Fibroblast of the conjunctiva (primary cell): Measurements from ENCODE around the gene ADAMTS12.

Experiments
- DNase-seq: peaks from one replicate; pipeline ENCODE4 v3.0.0-alpha.2; 2010; ENCODE audit warnings: low read depth

The ADAMTS12 gene

DNA sequence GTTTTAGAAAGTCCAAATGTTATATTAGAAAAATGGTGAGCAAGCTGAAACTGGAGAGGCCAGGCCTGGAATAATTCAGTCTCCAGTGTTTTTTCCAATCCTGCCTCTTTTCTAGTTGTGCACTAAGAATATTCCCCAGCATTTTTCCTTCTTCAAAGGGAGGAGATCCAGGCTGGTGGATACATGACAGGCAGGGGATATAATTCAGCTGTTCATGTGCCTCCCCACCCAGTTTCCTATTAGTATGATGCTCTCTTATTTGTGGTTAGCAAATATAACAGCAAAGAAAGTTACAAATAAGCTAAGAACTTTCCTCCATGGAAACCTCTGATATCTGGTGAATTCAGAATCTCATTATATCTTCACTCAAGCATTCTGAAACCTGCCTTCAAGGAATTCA is 234.6 kb downstream of the ADAMTS12 start:
- DNase-seq: no peak

DNA sequence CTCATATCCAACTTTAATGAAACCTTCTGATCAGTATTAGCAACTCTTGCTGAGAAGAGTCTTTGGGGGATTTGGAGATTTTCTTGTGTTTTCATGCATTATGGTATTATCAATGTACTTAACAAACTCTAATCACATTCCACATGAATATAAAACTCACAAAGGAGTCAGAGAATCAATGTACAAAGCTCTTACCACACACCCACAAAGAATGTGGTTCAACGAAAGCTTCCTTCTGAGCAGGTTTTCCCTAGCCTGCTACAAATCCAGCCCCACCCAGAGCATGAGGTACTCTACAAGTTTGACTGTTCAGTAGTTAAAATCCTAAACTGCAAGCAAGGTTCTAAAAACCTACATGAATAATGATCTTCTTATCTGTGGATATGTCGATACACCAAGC is 240.9 kb downstream of the ADAMTS12 start:
- no peak for DNase-seq

DNA sequence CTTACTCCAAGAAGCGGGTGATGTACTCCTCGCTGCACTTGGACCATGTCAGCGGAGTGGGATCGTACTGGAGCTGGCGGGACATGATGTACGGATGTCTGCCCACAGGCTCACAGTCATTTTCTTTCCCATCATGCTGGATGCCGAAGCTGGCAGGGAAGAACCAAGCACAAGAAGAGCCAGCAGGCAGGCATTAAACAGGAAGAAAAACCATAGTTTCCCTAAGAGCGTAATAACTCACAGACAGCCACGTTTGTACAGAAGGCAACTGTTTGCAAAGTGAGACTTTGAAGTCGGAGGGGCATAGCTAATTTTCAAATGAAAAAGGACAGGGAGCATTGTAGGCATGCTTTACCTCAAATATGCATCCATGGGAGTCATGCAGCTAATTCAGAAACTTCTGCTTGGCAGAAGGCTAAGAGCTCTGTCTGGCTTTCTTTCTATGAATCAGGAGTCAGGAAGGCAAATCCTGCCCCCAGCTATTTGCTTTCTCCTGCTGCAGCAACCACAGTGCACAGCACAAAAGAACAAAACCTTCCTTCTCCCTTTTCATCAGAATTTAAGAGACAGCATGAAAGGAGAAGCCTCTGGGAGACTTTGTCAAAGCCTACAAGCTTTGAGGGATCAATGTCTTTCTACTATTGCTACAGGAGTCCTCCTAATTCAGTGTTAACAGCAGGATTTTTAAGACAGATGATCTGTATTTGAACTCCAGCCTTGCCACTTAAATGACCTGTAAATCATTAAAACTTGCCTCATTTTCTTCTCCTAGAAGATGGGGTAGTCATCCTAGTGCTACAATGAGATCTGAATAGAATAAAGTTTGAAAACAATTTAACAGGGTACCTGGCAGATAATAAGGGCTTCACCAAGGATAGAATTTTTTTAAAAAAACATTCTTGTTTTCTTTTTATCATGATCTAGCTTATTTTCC is 242.0 kb downstream of the ADAMTS12 start:
- peak; percentile 42 for DNase-seq

DNA sequence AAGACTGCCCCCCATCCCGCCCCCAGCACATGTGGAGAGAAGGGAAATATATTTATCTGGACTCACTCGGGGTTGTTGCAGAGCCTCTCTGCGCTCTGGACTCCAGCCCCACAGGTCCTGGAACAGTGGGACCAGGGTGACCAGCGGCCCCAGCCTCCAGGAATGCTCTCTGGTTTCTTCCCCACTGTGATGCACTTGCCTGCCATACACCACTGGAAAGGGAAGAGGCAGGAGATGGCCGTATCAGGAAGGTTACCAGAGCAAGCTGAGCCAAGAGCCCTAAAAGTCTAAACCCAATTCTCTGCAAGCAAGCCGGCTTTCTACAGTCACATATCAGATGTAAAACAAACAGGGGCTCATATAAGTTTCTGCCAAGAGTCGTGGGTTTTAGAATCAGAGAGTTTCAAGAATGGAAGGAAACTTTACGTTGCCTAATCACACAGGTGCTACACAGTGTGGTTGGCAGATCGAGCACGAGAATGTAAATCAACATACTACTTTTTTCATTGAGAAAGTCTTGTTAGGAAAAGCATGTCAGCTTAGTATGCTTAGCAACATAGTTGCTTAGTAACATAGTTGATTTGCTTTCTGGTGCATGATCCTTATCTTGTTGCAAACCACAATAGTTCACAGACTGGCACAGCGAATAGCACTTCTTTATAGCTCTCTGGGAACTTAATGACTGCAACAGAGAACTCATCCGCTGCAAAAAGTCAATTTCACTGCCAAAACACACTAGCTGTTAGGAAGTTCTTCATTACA is 249.9 kb downstream of the ADAMTS12 start:
- no peak for DNase-seq

DNA sequence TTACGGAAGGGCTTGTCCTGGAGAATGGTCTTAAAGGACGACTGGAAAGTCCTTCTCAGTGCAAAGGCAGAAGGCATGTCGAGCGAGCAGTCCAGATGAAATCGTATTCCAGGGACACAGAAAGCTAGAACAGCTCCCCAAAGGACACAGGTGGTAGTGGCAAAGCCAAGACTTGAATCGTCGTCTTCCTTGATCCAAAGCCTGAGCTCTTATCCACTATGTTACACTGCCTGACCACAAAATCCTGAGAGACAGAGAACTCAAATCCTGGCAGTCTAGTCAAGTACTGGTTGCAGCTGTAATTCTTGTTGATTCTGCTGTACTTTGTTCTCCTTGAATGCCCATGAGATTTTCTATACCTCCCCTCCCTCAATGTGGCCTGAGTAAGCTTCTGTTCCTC is 252.3 kb downstream of the ADAMTS12 start:
- no peak for DNase-seq

DNA sequence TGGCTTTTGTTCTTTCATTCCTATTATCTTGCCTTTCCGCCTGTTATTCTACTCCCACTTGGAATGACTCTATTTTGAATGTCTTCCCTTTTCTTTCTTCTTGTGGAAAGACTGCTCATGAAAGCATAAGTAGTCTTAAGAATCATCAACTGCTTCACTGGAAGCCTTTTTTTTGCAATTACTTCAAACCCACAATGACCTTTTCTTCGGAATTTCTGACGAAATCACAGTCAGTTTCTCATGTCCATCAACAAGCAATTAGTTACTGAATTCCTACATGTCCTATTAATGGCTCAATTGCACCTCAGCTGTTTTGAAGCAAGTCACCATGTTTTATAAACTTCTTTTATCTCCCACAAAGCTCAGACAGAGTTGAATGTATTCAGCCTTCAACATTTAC is 254.8 kb downstream of the ADAMTS12 start:
- no peak for DNase-seq

DNA sequence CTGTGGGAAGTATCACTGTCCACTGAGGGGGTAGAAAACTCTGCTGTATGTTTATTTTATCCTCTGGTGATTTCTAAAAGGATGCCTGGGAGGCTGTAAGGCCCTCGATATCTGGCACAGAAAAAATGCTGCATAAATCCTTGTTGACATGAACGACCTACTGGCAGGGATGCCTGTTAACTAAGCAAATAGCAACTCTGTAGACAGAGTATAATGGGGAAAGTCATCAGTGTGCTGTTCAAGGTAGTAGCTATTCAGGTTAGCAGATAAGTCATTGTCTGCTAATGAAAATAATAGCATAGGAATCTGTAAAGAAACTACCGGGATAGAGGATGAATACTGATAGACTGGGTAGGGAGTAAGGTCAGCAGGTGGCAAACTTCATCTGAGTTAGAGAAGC is 256.2 kb downstream of the ADAMTS12 start:
- no peak for DNase-seq

DNA sequence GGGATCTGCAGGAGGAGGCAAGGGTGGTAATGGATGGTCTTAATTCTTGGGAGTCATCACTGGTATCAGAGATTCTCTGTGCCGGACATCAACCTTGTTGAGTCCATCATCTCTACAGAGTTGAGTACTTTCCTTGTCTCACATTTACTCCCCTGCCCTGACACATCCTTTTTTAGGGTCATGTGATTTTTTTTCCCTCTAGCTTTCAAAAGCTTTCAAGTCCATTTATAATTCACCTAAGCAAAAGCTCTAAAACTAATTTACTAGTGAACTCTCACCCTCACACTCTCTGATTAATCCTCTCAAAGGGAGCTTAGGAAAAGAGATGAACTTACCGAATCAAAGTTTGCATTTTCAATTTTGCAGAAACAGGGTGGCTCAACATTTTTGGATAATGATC is 258.1 kb downstream of the ADAMTS12 start:
- no peak for DNase-seq

DNA sequence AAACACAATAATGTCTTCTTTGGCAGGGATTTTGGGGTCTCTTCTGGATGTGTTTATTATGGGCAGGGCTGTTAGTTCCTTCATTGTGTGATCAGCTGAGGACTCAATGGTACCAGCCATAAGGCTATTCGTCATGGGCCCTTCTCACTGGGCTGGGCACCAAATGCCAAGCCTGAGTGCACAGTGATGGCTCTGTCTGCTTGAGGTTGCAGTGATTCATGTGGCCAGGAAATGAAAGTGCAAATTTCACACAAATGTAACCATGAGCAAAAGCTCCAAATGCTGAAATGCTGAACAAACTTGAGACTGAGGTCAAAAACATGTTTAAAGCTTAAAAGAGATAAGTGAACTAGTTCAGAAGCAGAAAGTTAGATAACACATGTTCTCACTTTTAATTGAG is 260.0 kb downstream of the ADAMTS12 start:
- no peak for DNase-seq

DNA sequence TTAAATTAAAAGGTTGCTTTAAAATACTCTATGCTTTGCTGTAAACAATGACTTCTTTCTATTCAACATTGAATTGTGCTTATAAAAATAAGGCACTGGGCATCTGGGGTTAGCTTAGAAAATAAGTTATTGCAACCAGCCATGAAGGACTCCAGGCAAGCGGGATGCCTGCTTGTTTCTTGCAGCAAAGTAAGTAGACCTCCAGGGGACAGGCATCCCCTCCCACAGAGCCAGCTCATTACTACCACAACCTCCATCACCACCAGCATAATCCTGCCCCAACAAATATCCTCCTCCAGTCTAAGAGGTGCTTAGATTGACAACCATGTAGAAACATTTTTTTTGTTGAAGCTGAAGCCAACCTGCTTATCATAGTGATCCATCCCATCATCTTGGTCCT is 260.7 kb downstream of the ADAMTS12 start:
- DNase-seq: no peak

DNA sequence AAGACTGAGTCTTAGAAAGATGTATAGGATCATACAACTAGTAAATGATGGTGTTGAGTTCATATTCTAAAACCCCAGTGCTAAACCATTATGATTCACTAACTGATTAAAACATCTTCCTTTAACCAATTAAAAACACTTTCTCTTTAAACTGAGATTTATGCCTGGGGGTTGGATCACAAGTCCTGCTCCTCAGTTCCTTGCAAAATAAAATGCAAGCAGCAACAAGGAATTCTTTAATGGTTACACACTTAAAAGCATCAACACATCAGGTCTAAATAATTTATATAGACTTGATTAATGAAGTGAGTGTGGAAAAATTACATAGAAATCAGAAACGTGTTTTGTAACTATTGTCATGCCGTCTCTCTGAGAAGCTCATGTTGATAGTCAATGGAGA is 261.8 kb downstream of the ADAMTS12 start:
- DNase-seq: no peak

DNA sequence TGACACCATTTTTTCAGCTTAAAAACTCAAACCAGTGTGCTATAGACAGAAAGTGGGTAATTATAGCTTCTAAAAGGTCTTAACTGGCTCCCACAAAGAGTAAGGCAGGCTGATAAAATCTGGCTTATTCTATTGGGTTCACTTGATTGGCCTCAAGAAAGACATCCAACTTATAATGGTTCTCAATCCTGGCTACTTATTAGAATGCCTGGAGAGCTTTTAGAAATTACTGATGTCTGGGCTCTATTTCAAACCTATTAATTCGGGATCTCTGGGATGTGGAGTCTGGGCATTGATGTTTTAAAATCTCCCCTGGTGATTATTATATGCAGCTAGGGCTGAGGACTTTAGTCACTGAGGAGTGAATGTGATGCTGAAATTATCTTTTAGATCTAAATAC is 263.0 kb downstream of the ADAMTS12 start:
- DNase-seq: no peak

DNA sequence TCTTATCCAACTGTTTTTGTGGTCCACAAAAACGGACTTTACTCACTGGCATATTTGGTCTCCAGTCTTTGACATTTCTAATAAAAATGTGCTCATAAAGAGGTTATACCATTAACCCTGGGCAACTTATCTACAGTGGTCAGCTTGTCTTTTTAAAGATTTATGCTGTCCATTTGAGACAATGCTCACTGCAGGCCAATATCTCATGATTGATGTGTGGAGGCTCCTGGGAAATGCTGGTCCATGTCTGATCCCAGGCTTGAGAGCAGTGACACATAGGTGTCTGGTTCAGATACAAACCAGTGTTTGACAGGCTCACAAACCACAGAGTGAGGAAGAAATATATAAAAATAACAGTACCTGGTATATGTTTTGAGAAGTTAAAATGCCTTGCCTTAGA is 270.3 kb downstream of the ADAMTS12 start:
- DNase-seq: no peak

DNA sequence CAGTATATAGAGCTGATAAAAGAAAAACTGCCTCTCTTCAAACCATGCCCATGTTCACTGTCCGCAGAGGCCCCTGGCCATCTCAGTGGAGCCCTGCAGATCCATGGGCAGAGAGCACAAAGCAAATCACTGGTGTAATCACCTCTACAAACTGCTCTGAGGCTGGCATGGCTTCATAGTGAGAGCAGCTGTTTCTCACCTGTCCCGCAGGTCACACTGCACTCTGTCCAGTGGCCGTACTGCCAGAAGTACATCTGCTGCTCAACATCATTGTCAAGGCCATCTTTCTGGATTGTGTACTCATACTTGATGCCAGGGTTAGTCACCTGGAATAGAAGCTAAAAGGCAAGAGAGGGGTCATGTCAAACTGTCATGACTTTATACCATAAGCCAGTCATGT is 277.8 kb downstream of the ADAMTS12 start:
- DNase-seq: no peak

DNA sequence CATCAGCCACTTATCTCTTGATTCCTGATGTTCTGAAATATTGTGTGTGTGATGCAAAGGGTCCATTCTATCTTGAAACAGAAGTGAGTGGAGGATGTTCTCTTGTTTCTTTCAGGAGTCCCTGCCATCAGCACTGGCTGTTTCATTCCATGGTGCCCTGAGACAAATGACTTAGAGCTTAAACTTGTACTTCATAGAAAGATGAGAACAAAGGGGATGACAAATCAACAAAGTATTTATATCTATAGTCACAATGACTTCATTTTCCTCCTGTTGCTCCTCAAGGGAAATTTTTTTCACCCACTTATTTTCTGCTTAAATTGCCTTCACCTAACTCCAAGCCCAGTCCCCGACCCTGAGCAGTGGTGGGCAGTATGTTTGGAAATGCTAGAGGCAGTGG is 279.4 kb downstream of the ADAMTS12 start:
- peak; percentile 12 for DNase-seq

DNA sequence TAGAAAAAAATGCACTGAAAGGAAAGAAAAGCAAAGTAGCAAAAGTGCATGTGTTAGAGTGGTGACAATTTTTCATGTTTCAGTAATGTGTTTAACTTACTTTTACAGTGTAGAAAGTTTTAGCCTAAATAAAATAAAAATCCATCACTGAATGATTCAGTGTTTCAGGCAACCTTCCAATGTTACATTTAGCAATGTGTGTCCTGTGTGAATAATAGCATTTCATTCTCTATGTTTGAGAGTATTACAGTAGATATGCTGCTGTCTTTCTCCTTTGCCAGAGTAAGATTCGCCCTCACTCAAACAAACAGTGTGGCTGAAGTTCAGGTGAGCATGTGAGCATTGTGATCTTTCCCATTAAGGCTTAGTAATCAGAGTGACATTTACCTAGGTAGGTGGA is 279.9 kb downstream of the ADAMTS12 start:
- DNase-seq: peak; percentile 20

DNA sequence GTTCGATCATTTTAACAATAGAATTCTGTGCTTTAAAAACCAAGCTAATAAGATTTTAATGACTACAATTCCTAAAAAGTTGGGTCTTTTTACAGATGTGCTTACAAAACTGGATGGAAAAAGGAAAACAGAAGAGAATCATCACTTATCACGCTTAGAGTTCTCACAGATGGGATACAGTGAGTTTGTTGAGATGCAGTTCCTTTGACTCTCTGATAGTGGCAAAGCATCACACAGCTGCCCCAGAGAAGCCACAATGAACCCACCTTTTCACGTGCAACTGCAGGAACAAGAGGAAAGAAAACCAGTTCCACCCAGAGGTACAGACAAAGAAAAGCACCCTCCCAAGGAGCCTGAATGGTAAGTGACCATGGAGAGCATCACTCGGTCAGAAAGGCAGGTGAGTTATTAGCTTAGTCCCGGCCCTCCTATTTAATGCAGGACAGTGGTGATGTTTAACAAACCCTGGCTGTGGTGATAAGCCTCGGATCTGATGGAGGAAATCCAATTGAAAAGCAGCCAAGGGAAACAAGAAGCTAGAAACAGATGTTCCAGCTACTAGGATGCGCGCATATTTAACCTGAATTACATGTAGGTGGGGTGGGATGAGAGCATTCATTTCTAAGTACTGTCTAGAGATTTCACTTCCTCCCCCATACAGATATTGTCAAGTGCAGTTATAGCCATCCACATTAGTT is 283.3 kb downstream of the ADAMTS12 start:
- no peak for DNase-seq

DNA sequence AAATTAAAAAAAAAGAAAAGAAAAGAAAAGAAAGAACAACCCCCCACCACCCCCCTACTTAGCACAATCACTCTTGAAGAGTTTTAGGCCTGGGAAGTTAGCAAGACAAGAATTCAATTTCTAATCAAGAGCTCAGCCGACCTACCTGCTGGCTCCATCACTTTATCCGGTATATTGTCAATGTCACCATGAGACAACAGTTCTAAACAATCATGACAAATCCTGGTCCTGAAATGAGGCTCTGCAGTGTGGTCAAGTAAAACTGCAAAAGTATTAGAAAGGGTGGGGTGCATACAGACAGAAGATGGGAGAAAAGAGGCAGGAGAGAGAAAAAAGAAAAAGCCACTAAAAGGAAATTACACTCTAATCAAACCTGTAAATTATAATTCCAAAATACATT is 287.3 kb downstream of the ADAMTS12 start:
- DNase-seq: no peak

DNA sequence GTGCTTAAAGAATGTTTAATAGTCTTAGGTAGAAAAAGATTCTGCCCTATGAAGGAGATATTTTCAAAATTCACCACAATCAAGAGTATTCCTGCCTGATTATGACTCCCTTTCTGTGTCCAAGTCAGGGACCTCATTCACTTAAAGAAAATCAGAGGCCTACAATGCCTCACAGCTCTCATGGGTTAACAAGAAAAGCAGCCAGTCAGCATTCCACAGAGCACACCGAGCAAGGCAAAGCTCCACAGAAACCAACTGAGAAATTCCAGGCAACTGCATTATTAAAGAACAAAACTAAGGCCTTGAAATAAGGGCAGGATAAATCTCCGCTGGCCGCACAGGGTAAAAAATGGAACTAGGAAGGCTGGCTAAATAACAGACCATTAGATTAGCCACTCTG is 289.9 kb downstream of the ADAMTS12 start:
- DNase-seq: no peak

DNA sequence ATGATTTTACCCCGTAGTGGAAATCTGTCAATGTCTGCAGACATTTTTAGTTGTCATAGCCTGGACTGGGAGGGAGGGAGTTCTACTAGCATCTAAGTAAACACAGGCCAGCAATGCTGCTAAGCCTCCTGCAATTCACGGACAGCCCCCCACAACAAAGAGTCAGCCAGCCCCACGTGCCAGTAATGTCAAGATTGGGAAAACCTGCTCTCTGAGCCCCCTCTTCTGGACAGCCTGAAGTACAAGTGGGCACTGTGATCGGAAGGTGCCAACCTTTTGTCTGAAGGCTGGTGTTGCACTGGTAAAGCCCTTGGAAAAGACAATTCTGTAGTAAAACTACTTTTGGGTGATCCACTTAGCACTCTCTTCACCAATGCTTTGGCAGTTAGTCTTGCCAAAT is 296.5 kb downstream of the ADAMTS12 start:
- DNase-seq: no peak

DNA sequence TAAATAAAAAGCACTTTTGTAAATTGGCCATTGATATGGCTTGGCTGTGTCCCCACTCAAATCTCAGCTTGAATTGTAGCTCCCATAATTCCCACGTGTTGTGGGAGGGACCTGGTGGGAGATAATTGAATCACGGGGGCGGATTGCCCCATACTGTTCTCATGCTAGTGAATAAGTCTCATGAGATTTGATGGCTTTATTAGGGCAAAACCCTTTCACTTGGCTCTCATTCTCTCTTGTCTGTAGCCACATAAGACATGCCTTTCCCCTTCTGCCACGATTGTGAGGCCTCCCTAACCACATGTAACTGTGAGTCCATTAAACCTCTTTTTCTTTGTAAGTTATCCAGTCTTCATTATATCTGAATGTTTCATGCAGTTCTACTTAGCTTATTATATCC is 297.8 kb downstream of the ADAMTS12 start:
- DNase-seq: no peak

DNA sequence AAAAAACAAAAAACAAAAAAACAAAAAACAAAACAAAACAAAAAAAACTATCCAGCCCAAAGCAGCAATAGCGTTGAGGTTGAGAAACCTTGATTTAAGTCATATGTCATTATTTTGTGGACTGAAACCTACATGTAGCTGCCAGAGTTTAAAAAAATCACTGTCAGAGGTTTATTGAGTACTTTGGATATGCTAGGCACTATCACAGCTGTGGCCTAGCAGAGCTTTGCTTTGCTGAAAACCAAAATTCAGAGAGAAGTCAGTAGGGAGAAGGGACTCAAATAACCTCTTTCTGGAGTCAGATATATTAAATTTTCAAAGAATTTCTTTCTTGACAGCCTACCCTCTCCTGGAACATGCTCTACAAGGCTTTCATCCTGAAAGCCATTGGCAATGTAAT is 299.5 kb downstream of the ADAMTS12 start:
- DNase-seq: no peak
